Activated naive CD4-positive, alpha-beta T cell treated with anti-CD3 and anti-CD28 coated beads, Interleukin-2, amount 10 ng/mL, durations not matched to agents 7 days and 5 days (primary cell): ENCODE data around the gene FAM83G.
"Not testable (repeated sequence)": the region's sequence is repeated elsewhere in the genome, so short reads cannot be mapped to it uniquely, and the experiment has no call there.

Source experiments
- CTCF ChIA-PET: fragments of 350-600 bp; sonication (Branson Sonifier 250); formaldehyde crosslinking; loops from one replicate; lab custom pipeline; 2021; ENCODE audit warnings: antibody characterized with exemption; lab: Charles Lee
- DNase-seq: peaks from one replicate; pipeline ENCODE4 v3.0.0-alpha.2; 2020
- H3K27ac Mint-ChIP-seq: one replicate; pipeline ENCODE4 v1.8.0; 2021; ENCODE audit warnings: mild to moderate bottlenecking, moderate library complexity, mixed read lengths
- H3K27me3 Mint-ChIP-seq: one replicate; pipeline ENCODE4 v1.8.0; 2021; ENCODE audit warnings: mild to moderate bottlenecking, mixed read lengths
- H3K36me3 Mint-ChIP-seq: one replicate; pipeline ENCODE4 v1.8.0; 2021; ENCODE audit warnings: mixed read lengths
- H3K4me1 Mint-ChIP-seq: one replicate; pipeline ENCODE4 v1.8.0; 2021; ENCODE audit warnings: mixed read lengths
- H3K4me3 Mint-ChIP-seq: one replicate; pipeline ENCODE4 v1.8.0; 2021; ENCODE audit warnings: mild to moderate bottlenecking, moderate library complexity, mixed read lengths
- H3K9me3 Mint-ChIP-seq: one replicate; pipeline ENCODE4 v1.8.0; 2021; ENCODE audit warnings: mixed read lengths

Gene FAM83G

DNA sequence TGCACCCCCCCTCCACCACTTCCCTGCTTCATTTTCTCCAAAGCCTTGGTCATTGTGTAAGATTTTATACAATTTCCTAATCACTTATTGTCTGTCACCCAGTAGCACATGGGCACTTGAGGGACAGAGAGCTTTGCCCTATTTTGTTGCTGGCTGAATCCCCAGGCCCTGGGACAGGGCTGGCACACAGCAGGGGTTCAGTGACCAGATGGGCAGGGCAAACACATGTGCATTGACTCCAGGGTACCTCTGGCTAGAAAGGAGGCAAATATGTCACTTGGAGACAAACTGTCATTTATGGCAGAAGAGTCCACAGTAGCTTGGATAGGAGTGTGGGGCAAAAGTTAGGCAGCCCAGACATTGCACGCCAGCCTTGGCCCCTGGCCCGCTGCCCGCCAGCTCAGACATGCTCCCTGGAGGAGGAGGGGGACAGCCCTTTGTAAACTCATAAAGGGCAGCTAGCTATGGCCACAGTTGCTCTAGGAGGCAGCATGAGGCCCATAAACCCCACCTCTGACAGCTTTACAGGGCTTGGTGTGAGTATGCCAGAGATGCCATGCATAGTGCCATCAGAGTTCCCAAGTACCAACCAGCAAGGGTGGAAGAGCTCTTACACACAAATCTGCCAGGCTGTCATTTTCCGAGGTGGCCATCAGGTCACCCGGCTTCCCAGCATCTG lies 26.3 kb upstream of the FAM83G start:
- H3K27ac Mint-ChIP-seq, CTCF ChIA-PET, H3K27me3 Mint-ChIP-seq, H3K4me3 Mint-ChIP-seq, H3K36me3 Mint-ChIP-seq, DNase-seq, H3K9me3 Mint-ChIP-seq, H3K4me1 Mint-ChIP-seq: not testable (repeated sequence)

DNA sequence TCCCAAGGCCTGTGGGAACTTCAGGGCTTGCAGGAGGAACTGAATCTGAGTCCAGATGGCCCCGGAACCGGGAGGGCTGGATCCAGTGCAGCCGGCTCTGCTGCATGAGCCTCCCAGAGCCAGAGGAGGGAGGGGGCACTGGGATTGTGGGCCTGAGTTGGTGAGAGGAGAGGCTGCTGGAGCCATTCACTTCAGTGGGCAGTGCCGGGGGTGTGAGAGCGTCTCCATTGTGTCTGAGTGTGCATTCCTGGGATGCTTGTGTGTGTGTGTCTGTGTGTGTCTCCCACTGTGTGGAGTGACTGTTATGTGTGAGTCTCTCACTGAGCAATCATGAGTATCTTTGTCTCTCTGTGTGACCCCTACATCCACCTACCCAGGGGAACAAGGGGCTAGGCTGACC lies 25.2 kb upstream of the FAM83G start:
- H3K27ac Mint-ChIP-seq, DNase-seq, H3K36me3 Mint-ChIP-seq, H3K9me3 Mint-ChIP-seq, H3K4me3 Mint-ChIP-seq, H3K4me1 Mint-ChIP-seq, CTCF ChIA-PET, H3K27me3 Mint-ChIP-seq: not testable (repeated sequence)

DNA sequence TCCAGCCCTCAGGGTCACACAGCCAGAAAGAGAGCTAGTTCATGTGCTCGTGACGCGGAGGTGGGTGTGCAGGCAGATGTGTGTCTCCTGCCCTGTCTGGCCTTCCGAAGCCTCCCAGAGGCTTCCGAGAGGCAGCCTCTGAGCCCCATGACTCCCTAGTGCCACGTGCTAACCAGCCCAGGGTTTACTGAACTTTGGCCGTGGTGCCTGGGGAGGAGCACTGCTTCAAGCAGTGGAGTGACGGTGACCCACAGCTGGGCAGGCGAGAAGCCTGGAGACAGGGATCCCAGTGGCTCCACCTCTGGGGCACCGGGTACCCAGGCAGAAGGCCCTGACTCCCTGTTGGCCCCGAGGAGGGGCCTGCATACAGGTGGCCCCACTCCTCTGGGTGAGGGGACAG lies 24.1 kb upstream of the FAM83G start:
- H3K9me3 Mint-ChIP-seq, CTCF ChIA-PET, H3K27me3 Mint-ChIP-seq, H3K27ac Mint-ChIP-seq, H3K4me3 Mint-ChIP-seq, DNase-seq: not testable (repeated sequence)
- peaks cover 13% of the 10 kb centered on the region for H3K4me1 Mint-ChIP-seq
- peaks cover 10% of the 10 kb centered on the region for H3K36me3 Mint-ChIP-seq

DNA sequence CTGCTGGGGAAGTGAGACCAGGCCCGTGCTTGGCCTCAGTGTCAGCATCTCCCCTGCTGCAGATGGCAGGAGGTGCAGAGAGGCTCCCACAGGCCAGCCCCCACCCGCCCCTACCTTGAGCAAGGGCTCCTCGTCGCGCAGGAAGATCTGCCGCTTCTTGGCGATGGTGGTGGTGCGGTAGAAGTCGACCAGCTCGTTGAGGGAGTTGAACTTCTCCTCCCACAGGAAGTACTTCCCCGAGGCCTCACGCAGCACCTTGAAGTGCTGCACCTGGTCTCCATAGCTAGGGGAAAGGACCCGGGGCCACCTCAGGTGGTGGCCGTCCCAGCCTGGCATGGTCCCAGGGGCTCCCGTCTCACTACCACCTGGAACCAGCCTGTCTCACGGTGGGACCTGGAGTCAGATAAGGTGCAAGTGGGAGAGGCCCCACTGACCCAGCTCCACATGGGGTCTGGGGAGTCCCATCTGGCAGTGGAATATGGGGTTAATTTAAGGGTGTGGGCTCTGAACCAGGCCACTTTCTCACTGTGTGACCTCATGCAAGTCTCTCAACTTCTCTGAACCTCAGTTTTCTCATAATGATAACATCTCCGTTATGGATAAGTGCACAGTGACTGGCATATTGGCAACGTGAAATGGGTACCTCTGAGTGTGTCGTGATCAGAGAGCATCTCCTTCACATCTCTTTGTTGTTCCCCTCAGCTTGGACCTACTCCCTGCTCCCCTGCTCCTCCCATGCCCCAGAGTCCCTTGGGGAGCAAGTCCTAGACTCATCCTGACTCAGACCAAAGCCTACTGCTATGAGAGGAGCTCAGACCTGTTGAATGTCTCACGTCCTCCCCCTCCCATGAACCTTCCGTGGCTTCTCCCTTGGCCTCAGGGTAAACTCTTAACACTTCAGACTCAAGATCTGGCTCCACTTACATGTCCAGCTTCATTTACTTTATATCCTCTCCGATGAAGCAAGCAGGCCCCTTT lies 19.8 kb upstream of the FAM83G start:
- H3K36me3 Mint-ChIP-seq, result peaks cover 30% of the 10 kb centered on the region

DNA sequence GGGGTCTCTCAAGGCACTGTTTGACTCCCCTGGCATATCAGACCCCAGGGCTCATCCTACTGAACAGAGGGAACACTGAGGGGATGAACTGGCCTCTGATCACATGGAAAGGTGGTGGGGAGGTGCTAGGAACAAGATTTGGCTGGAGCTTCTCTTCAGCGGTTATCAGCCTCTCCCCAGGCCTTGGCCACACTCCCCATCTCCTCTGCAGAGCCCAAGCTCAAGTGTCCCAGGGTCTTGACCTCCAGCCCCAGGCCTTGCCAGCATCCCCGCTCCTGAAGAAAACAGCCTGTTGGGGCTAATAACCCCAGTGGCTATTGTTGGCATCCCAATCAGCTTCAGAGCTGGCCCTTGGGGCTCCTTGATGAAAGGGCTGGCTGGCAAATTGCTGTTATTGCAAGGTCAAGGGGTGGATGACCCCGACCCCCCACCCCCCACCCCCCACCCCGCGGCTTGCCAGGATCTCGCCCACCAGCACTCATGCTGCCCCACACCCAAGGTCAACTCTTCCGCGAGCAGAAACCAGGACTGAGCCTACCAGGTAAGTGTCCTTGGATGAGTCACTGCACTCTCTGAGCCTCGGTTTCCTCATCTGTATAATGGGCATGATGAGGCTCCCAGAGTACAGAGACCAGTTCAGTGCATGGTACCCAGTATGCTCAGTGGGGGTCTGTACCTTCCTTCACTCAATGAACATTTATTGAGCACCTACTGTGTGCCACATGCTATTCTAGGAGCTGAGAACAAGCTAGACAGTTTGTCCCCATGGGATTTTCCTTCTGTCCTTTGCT lies 18.8 kb upstream of the FAM83G start:
- Mint-ChIP-seq H3K9me3 (no peaks in the 10 kb centered on the region), H3K27me3 (no peaks in the 10 kb centered on the region), H3K36me3 (peaks cover 36% of the 10 kb centered on the region), H3K27ac (peak overlapping the region; percentile 73), H3K4me1 (peaks cover 20% of the 10 kb centered on the region), H3K4me3 (no peak overlapping the region)
- CTCF ChIA-PET, result interaction anchor here (1.5 to 2.3 kb wide), 2 partner anchors 63 to 398 kb away, joined by 4 to 9 read pairs; no protein-coding TSS in a partner anchor
- no peak for DNase-seq

More for the DNA sequence above, 19.8 kb upstream of the FAM83G start:
- Mint-ChIP-seq H3K27ac (peak overlapping the region; percentile 73), H3K4me1 (peaks cover 20% of the 10 kb centered on the region), H3K9me3 (no peaks in the 10 kb centered on the region), H3K4me3 (no peak overlapping the region), H3K27me3 (no peaks in the 10 kb centered on the region)
- peak; percentile 44 for DNase-seq
- CTCF ChIA-PET, result interaction anchor here (1.5 to 2.3 kb wide), 2 partner anchors 64 to 399 kb away, joined by 4 to 9 read pairs; no protein-coding TSS in a partner anchor

DNA sequence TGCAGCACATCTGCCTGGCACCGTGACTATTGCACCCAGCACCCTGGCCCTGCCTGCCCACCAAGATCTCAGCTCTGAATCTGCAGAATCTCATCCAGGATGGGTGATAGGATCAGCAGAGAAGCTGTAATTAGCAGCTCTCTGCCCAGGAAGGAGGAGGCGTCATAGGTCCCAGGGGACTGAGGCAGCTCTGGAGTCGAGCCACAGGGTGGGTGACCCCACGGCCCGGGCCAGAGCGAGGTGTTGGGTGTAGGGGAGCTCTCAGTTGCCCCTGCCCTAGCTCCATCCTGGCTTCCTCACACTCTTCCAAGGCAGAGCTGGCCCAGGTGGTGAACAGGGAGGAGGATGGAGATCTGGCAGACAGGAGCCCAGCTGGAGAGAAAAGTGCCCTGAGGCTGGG lies 18.2 kb upstream of the FAM83G start:
- H3K4me1 Mint-ChIP-seq, result peaks cover 20% of the 10 kb centered on the region
- CTCF ChIA-PET, result interaction anchor here (1.5 to 2.3 kb wide), 2 partner anchors 61 to 62 kb away, joined by 3 to 9 read pairs; no protein-coding TSS in a partner anchor
- H3K36me3 Mint-ChIP-seq, result peaks cover 36% of the 10 kb centered on the region
- DNase-seq, result no peak
- no peak overlapping the region for H3K4me3 Mint-ChIP-seq
- peaks cover under 1% of the 10 kb centered on the region for H3K27me3 Mint-ChIP-seq
- no peaks in the 10 kb centered on the region for H3K9me3 Mint-ChIP-seq
- peak overlapping the region; percentile 54 for H3K27ac Mint-ChIP-seq

DNA sequence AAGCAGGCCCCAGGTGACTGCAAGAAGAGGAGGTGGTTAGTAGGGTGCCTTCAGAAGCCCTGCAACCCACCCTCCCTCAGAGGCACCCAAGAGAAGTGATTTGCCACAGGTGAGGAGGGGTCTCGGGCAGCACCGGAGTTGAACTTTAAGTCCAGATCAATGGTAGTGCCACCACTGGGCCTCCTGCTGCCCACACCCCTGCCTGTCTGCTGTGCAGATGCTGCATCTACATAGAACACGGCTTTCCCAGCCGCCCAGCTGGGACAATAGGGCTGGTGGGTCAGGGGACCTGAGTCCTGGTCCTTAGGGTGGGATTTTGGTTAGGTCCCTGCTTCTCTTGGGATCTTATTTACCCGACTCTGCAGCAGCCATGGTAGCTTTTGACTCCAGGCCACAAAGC lies 17.6 kb upstream of the FAM83G start:
- peaks cover 7% of the 10 kb centered on the region for H3K27me3 Mint-ChIP-seq
- no peak for DNase-seq
- H3K9me3 Mint-ChIP-seq, result no peaks in the 10 kb centered on the region
- peak overlapping the region; percentile 28 for H3K27ac Mint-ChIP-seq
- H3K4me1 Mint-ChIP-seq, result peaks cover 20% of the 10 kb centered on the region
- no peak overlapping the region for H3K4me3 Mint-ChIP-seq
- CTCF ChIA-PET, result interaction anchor here (1.5 kb wide), 1 partner anchor 61 kb away, joined by 3 read pairs; no protein-coding TSS in a partner anchor
- peaks cover 36% of the 10 kb centered on the region for H3K36me3 Mint-ChIP-seq

DNA sequence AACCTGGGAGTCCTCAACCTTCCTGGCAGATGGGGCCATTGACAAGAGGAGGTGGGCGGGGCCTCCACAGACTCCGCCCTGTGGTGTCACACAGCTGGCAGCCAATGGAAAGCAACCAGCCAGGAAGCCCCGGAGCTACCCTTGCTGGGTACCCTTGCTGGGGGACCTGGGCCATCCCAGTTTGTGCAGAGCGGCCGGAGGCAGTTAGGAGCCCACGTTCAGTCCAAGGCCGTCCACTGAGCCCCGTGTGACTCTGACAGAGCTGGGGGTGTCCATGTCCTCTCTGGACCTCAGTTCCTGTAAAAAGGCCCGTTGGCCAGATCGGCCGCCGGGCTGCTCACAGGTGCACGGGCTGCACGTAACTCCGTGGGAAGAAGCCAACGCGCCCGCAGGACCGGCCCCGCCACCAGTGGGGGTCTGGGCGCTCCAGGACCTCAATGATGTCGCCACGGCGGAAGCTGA lies 17.1 kb upstream of the FAM83G start:
- Mint-ChIP-seq H3K27me3 (peaks cover 11% of the 10 kb centered on the region), H3K4me3 (no peak overlapping the region), H3K36me3 (peaks cover 36% of the 10 kb centered on the region), H3K9me3 (no peaks in the 10 kb centered on the region), H3K4me1 (peaks cover 20% of the 10 kb centered on the region), H3K27ac (no peak overlapping the region)
- DNase-seq, result peak; percentile 50
- CTCF ChIA-PET, result interaction anchor here (1.5 kb wide), 1 partner anchor 60 kb away, joined by 3 read pairs; no protein-coding TSS in a partner anchor

DNA sequence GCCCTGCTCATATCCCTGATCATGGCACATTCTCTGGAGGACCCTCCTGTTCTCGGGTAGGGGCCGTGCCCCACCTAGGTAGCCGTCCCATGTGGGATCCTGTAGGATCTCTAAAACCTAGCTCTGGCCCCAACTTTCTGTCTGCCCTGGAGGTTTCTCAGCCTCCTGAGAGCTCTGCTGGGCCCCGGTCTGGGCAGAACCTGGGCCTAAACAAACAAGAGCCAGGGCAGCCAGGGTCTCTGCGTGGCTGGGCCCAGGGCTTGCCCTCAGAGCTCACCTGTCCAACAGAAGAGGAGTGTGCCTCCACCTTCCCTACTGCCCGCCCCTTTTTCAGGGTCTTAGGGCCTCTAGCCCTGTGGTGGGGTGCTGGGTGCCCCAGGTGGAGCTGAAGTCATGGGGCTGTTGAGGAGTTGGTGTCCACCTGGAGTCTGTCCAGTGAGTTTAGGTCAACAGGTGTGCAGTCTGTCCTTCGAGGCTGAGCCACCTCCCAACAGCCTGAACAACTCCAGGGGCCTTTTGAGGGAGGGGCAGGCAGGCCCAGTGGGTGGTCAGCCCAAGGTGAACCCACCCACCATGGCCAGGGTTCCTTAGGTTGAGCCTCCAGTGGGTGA lies 16.6 kb upstream of the FAM83G start:
- Mint-ChIP-seq H3K36me3 (peaks cover 36% of the 10 kb centered on the region), H3K4me1 (peaks cover 20% of the 10 kb centered on the region), H3K27me3 (peaks cover 17% of the 10 kb centered on the region)
- not testable (repeated sequence) for DNase-seq, H3K4me3 Mint-ChIP-seq, H3K9me3 Mint-ChIP-seq, H3K27ac Mint-ChIP-seq
- CTCF ChIA-PET, result interaction anchor here (1.5 kb wide), 1 partner anchor 60 kb away, joined by 3 read pairs; no protein-coding TSS in a partner anchor

DNA sequence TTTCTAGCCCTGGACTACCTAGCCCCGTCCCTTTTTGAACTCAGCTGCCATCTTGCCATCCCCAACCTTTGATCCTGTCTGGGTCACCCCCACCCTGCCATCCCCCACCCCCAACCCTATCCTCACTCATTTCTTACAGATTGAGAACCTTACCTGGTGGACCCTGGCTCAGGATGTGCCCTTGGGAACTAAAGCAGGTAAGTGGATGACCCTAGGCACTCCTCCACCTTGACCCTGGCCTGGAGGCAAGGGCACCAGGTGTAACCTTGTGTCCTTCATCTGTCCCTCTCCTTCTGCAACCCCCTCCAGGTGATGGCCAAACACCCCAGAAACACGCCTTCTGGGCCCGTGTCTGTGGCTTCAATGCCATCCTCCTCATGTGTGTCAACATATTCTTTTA lies 15.5 kb upstream of the FAM83G start:
- CTCF ChIA-PET, result no interaction called here
- Mint-ChIP-seq H3K4me3 (no peak overlapping the region), H3K4me1 (peaks cover 20% of the 10 kb centered on the region), H3K27me3 (peaks cover 26% of the 10 kb centered on the region), H3K27ac (peak overlapping the region; percentile 73), H3K36me3 (peaks cover 36% of the 10 kb centered on the region), H3K9me3 (no peaks in the 10 kb centered on the region)
- no peak for DNase-seq

DNA sequence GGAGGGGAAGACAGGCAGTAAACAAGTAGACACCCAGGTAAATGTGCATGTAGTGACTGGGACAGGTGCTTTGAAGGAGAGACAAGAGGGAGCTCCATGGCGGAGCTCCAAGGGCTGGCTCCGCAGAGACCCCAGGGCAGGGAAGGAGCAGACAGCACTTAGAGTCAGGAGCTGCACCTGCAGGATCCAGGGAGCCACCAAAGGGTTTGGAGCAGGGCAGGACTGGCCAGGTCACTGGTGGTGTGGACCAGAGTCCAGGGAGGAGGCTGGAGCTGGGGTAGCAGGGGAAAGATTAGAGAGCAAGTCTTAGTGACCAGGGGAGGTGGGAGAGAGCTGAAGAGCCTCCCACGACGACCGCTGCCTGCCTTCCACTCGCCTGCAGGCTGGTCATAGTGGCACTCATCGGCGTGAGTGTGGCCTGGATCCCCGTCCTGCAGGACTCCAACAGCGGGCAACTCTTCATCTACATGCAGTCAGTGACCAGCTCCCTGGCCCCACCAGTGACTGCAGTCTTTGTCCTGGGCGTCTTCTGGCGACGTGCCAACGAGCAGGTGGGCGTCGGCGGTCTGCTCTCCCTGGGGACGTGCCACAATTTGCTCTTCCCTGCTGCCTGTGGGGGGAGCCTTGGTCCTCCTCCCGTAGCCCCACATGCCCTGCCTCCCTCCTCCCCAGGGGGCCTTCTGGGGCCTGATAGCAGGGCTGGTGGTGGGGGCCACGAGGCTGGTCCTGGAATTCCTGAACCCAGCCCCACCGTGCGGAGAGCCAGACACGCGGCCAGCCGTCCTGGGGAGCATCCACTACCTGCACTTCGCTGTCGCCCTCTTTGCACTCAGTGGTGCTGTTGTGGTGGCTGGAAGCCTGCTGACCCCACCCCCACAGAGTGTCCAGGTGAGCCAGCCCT lies 14.7 kb upstream of the FAM83G start:
- Mint-ChIP-seq H3K36me3 (peaks cover 31% of the 10 kb centered on the region), H3K27ac (peak overlapping the region; percentile 53), H3K4me3 (no peak overlapping the region), H3K9me3 (no peaks in the 10 kb centered on the region), H3K27me3 (peaks cover 32% of the 10 kb centered on the region), H3K4me1 (peaks cover 13% of the 10 kb centered on the region)
- CTCF ChIA-PET, result no interaction called here
- no peak for DNase-seq

DNA sequence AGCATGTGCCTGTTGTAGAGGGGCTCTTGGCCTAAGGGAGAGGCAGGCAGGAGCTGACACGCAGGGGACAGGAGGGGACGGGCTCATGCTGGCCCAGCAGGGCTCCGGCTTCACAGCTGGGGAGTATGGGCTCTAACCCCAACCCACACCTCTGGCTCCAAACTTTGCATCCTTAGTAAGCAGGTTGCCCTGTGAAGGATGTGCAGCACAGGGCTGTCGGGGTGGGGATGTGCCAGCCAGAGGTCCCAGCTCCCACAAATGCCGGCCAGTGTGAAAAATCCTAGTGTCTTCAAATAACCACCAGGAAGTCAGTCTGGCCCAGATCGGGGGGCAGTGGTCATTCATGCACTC lies 14.0 kb upstream of the FAM83G start:
- Mint-ChIP-seq H3K4me1 (peaks cover 6% of the 10 kb centered on the region), H3K9me3 (no peaks in the 10 kb centered on the region), H3K27me3 (peaks cover 38% of the 10 kb centered on the region), H3K4me3 (no peak overlapping the region), H3K36me3 (peaks cover 25% of the 10 kb centered on the region), H3K27ac (no peak overlapping the region)
- CTCF ChIA-PET, result no interaction called here
- no peak for DNase-seq
